SK-N-SH treated with all-trans-retinoic acid at 6 μM for 48 hours (cell line): ENCODE measurements around the gene FBXW12.

ENCODE experiments used
- ATAC-seq: fragments of 200-7000 bp; cut with Tn5 transposase; 3 replicates; pipeline ENCODE4 v1.9.1; 2020; ENCODE audit warnings: mild to moderate bottlenecking, moderate library complexity
- ARNTL ChIP-seq: fragments of 450-650 bp; formaldehyde crosslinking; IDR thresholded peaks from 2 replicates; pipeline ENCODE4 v1.5.0; 2020; ENCODE audit warnings: low read depth, mild to moderate bottlenecking, moderate library complexity, borderline replicate concordance
- BACH2 ChIP-seq: fragments of 250-450 bp; sonication (Bioruptor Pico); IDR thresholded peaks from 2 replicates; pipeline ENCODE4 v1.9.0; 2021; ENCODE audit warnings: mild to moderate bottlenecking, borderline replicate concordance
- CREB5 ChIP-seq: fragments of 250-450 bp; sonication (Bioruptor Pico); IDR thresholded peaks from 2 replicates; pipeline ENCODE4 v1.5.1; 2020; ENCODE audit warnings: low read depth, mild to moderate bottlenecking, moderate library complexity
- CSDC2 ChIP-seq: fragments of 250-450 bp; sonication (Bioruptor Pico); IDR thresholded peaks from 2 replicates; pipeline ENCODE4 v1.5.0; 2020; ENCODE audit warnings: mild to moderate bottlenecking, moderate library complexity
- CSRNP3 ChIP-seq: fragments of 250-450 bp; sonication (Bioruptor Pico); IDR thresholded peaks from 2 replicates; pipeline ENCODE4 v1.5.1; 2021; ENCODE audit warnings: mild to moderate bottlenecking, moderate library complexity
- ESRRG ChIP-seq: fragments of 250-450 bp; sonication (Bioruptor Pico); IDR thresholded peaks from 2 replicates; pipeline ENCODE4 v1.6.1; 2021; ENCODE audit warnings: mild to moderate bottlenecking
- GLIS3 ChIP-seq: fragments of 250-450 bp; sonication (Bioruptor Pico); IDR thresholded peaks from 2 replicates; pipeline ENCODE4 v1.5.0; 2020; ENCODE audit warnings: mild to moderate bottlenecking, moderate library complexity
- ISL1 ChIP-seq: fragments of 250-450 bp; sonication (Bioruptor Pico); IDR thresholded peaks from 2 replicates; pipeline ENCODE4 v2.1.2; 2022; ENCODE audit warnings: mild to moderate bottlenecking, moderate library complexity
- OSR1 ChIP-seq: fragments of 250-450 bp; sonication (Bioruptor Pico); IDR thresholded peaks from 2 replicates; pipeline ENCODE4 v1.8.0; 2022; ENCODE audit warnings: moderate library complexity, mild to moderate bottlenecking, inconsistent platforms
- RARB ChIP-seq: fragments of 250-450 bp; sonication (Bioruptor Pico); IDR thresholded peaks from 2 replicates; pipeline ENCODE4 v1.8.0; 2021; ENCODE audit warnings: mild to moderate bottlenecking, moderate library complexity
- SNAI2 ChIP-seq: fragments of 250-450 bp; sonication (Bioruptor Pico); IDR thresholded peaks from 2 replicates; pipeline ENCODE4 v1.5.0; 2020; ENCODE audit warnings: mild to moderate bottlenecking, moderate library complexity
- TCF4 ChIP-seq: fragments of 250-450 bp; sonication (Bioruptor Pico); IDR thresholded peaks from 2 replicates; pipeline ENCODE4 v1.8.0; 2021; ENCODE audit warnings: mild to moderate bottlenecking, moderate library complexity, borderline replicate concordance
- TOX ChIP-seq: fragments of 250-450 bp; sonication (Bioruptor Pico); IDR thresholded peaks from 2 replicates; pipeline ENCODE4 v1.8.0; 2021; ENCODE audit warnings: mild to moderate bottlenecking, moderate library complexity, borderline replicate concordance
- ZC3H10 ChIP-seq: fragments of 250-450 bp; sonication (Bioruptor Pico); IDR thresholded peaks from 2 replicates; pipeline ENCODE4 v1.5.1; 2021; ENCODE audit warnings: mild to moderate bottlenecking, moderate library complexity
- ZFP30 ChIP-seq: fragments of 450-650 bp; formaldehyde crosslinking; IDR thresholded peaks from 2 replicates; pipeline ENCODE4 v1.5.0; 2022; ENCODE audit warnings: mild to moderate bottlenecking, moderate library complexity
- ZNF565 ChIP-seq: fragments of 450-650 bp; formaldehyde crosslinking; conservative IDR thresholded peaks from 2 replicates; pipeline ENCODE4 v1.5.0; 2020; ENCODE audit warnings: low read depth, mild to moderate bottlenecking, moderate library complexity
- ZNF8 ChIP-seq: fragments of 450-650 bp; formaldehyde crosslinking; IDR thresholded peaks from 2 replicates; pipeline ENCODE4 v1.5.0; 2020; ENCODE audit warnings: mild to moderate bottlenecking, moderate library complexity
- TF ChIP-seq, protein P1 (sequence below): fragments of 250-450 bp; sonication (Bioruptor Pico); IDR thresholded peaks from 2 replicates; pipeline ENCODE4 v1.8.0; 2020; ENCODE audit warnings: mild to moderate bottlenecking, moderate library complexity, borderline replicate concordance
- TF ChIP-seq, protein P2 (sequence below): fragments of 250-450 bp; sonication (Bioruptor Pico); IDR thresholded peaks from 2 replicates; pipeline ENCODE4 v1.5.0; 2020; ENCODE audit warnings: mild to moderate bottlenecking, moderate library complexity
- TF ChIP-seq, protein P3 (sequence below): fragments of 250-450 bp; sonication (Bioruptor Pico); IDR thresholded peaks from 2 replicates; pipeline ENCODE4 v1.8.0; 2021; ENCODE audit warnings: low read depth, mild to moderate bottlenecking, moderate library complexity, borderline replicate concordance

FBXW12 gene

DNA sequence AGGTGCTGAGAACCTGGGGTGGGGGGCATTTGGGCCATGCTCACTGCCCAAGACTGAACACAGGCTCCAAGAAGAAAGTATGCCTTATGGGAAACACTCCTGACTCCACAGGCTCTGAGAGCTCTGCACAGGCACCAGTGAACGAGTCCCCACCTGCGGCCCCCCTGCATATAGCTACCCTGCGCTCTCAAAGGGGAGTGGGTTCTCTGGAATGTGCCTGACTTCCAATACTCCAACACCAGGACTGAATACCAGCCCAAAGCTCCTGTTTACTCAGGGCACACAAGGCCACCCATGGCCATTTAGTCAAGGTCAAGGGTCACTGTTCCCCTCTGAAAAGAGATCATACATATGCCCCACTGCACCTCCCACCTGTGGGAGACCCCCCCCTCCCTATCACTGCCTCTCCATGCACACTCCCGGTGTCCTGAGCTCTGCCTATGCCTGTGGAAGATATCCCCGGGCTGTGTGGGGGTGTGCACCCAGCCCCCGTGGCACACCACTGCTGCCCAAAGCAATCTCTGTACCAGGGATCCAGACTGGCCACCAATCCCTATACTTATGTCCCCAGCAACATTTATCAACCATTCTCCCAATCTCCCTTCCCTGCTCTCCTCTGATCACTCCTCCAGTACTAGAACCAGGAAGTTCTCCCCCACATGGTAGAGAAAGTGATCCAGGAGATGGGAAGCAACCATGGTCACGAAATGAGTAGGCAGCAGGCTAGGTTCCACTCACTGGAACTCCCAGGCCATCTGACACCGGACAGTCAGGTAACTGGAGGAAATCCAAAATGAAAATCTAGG is 59.4 kb downstream of the FBXW12 start:
- no peak for ATAC-seq

DNA sequence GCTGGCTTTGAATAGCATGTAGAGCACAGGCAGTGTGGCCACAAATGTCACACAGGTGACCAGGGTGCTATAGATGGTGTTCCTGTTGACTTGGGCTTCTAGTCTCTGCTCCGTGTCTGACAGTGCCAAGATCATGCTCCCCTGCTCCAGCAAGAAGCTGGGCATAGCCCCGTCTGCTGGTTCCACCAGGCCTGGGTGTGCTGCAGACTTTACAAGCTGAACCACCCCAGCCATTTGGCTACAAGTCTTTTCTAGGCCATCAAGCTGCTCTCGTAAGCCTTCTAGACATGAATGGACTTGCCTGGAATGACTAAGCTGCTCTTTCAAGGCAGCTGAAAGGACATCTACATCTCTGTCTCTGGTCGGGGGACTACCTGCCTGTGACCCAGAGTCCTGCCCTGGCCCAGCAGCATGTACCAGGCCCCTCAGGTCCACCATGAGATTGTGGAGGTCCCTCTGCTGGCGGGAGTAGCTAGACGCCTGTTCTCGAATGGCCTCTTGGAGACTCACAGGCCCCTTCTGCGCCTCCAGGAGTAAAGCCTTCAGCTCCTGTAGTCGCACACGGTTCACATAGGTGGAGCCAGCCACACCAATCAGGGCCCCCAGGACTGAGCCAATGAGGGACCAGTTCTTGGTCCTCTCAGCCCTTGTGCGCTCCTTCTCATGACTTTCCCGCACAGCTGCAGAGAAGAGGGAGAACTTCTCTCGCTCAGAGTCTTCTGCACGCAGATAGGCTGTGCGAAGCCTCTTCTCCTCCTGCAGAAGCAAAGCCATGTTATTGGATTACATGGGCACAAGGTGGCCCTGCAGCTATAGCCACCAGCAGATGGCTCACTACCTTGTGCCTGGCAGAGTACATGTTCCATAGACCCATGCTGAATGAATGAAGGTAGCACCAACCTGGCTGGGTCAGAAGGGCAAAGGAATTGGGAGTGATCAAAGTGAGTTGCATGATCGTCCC is 60.7 kb downstream of the FBXW12 start:
- ATAC-seq: no peak
- TF ChIP-seq RARB (CRISPR knock-in tag) (no peak), CSDC2 (CRISPR knock-in tag) (no peak), GLIS3 (no peak), BACH2 (no peak), ZFP30 (CRISPR knock-in tag) (no peak)
- TF ChIP-seq, protein P1, sequence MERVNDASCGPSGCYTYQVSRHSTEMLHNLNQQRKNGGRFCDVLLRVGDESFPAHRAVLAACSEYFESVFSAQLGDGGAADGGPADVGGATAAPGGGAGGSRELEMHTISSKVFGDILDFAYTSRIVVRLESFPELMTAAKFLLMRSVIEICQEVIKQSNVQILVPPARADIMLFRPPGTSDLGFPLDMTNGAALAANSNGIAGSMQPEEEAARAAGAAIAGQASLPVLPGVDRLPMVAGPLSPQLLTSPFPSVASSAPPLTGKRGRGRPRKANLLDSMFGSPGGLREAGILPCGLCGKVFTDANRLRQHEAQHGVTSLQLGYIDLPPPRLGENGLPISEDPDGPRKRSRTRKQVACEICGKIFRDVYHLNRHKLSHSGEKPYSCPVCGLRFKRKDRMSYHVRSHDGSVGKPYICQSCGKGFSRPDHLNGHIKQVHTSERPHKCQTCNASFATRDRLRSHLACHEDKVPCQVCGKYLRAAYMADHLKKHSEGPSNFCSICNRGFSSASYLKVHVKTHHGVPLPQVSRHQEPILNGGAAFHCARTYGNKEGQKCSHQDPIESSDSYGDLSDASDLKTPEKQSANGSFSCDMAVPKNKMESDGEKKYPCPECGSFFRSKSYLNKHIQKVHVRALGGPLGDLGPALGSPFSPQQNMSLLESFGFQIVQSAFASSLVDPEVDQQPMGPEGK: no peak

More for the DNA sequence above, 59.4 kb downstream of the FBXW12 start:
- TF ChIP-seq RARB (CRISPR knock-in tag) (no peak), ZFP30 (CRISPR knock-in tag) (no peak), TCF4 (CRISPR knock-in tag) (no peak), ZNF565 (CRISPR knock-in tag) (no peak), SNAI2 (no peak), TOX (CRISPR knock-in tag) (no peak), OSR1 (CRISPR knock-in tag) (no peak), ISL1 (CRISPR knock-in tag) (no peak), ZC3H10 (CRISPR knock-in tag) (no peak), CSDC2 (CRISPR knock-in tag) (no peak), ESRRG (CRISPR knock-in tag) (no peak), ARNTL (CRISPR knock-in tag) (no peak), ZNF8 (CRISPR knock-in tag) (no peak), CREB5 (CRISPR knock-in tag) (no peak), CSRNP3 (CRISPR knock-in tag) (no peak), GLIS3 (no peak)
- TF ChIP-seq, protein P2, sequence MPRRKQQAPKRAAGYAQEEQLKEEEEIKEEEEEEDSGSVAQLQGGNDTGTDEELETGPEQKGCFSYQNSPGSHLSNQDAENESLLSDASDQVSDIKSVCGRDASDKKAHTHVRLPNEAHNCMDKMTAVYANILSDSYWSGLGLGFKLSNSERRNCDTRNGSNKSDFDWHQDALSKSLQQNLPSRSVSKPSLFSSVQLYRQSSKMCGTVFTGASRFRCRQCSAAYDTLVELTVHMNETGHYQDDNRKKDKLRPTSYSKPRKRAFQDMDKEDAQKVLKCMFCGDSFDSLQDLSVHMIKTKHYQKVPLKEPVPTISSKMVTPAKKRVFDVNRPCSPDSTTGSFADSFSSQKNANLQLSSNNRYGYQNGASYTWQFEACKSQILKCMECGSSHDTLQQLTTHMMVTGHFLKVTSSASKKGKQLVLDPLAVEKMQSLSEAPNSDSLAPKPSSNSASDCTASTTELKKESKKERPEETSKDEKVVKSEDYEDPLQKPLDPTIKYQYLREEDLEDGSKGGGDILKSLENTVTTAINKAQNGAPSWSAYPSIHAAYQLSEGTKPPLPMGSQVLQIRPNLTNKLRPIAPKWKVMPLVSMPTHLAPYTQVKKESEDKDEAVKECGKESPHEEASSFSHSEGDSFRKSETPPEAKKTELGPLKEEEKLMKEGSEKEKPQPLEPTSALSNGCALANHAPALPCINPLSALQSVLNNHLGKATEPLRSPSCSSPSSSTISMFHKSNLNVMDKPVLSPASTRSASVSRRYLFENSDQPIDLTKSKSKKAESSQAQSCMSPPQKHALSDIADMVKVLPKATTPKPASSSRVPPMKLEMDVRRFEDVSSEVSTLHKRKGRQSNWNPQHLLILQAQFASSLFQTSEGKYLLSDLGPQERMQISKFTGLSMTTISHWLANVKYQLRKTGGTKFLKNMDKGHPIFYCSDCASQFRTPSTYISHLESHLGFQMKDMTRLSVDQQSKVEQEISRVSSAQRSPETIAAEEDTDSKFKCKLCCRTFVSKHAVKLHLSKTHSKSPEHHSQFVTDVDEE (CRISPR knock-in tag): no peak
- TF ChIP-seq, protein P1: no peak
- TF ChIP-seq, protein P3, sequence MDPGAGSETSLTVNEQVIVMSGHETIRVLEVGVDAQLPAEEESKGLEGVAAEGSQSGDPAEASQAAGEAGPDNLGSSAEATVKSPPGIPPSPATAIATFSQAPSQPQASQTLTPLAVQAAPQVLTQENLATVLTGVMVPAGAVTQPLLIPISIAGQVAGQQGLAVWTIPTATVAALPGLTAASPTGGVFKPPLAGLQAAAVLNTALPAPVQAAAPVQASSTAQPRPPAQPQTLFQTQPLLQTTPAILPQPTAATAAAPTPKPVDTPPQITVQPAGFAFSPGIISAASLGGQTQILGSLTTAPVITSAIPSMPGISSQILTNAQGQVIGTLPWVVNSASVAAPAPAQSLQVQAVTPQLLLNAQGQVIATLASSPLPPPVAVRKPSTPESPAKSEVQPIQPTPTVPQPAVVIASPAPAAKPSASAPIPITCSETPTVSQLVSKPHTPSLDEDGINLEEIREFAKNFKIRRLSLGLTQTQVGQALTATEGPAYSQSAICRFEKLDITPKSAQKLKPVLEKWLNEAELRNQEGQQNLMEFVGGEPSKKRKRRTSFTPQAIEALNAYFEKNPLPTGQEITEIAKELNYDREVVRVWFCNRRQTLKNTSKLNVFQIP (CRISPR knock-in tag): no peak
